Right ventricle myocardium inferior (tissue), 1 donor: ENCODE measurements around the gene GRM5. TPM values are rescaled to one million over a fixed set of nuclear protein-coding genes. Genes with fewer than 3 reads are reported as not detected.
"Not testable (repeated sequence)": the region's sequence is repeated elsewhere in the genome, so short reads cannot be mapped to it uniquely, and the experiment has no call there.

Experiments used
- ATAC-seq: fragments of 200-7000 bp; cut with Tn5 transposase; one replicate; pipeline ENCODE4 v1.9.1; 2020; ENCODE audit warnings: mild to moderate bottlenecking, moderate library complexity
- DNase-seq: peaks from one replicate; pipeline ENCODE4 v3.0.0; 2021; ENCODE audit errors: missing footprints
- intact Hi-C: fragments of 100-400 bp; cut with DNase I; formaldehyde crosslinking; loops from one replicate; pipeline ENCODE4 v1.11.0; 2022
- total RNA-seq: library from RNA; stranded (reverse); fragmentation: NEBNext Ultra II Directional; extraction: Animal tissue kit (Norgen Biotek cat#: 25700); gene quantifications from one replicate; pipeline ENCODE4 v1.2.1, GENCODE V29; 2021
- donor health status: DM: no; HTN: yes; CAD: no; lungs with severe emphysema.

Gene GRM5
- total RNA-seq, 1 donor from 2014 or later, result not detected

DNA sequence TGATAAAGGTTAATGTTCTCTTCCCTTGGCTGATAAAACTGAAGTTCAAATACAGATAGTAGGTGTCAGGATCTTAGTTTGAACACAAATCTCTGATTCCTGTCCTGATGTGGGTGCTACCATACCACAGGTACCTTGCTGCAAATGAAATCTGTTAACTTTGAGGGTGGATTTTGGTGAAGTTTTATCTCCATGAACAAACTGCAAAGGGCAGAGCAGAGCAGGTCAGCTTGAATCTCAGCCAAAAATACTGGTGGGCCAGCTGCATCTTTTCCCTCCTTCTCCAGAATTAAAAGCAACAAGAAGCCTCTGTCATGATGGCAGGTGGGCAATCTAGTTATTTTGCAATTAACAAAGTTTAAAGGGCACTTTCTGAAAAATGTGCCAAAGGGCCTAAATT, 214.2 kb downstream of the GRM5 start:
- DNase-seq, intact Hi-C loops, ATAC-seq: not testable (repeated sequence)

DNA sequence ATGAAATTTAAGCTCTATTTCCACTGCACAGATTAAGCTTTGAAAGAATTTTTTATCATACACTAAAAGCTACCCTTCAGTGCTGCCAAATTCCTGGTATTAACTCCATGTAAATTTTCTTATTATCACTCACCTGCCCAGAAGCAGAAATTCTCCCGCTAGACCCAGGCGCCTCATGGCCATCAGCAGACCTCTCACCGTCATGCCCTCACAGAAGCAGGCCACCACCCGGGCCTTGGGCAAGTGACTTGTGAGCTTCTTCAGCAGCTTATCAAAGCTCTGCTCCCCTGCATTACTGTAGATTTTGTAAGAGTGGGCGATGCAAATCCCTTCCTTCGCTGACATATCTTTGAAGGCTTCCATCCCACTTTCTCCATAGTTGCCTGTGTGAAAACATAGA, 216.0 kb downstream of the GRM5 start:
- intact Hi-C loops, DNase-seq, ATAC-seq: not testable (repeated sequence)

- ATAC-seq (no peak), DNase-seq (no peak)
- intact Hi-C loops, result no loop called here
These were observed 216.4 kb downstream of the GRM5 start for GRCh38 chr11:88849368-88849767.

- DNase-seq, intact Hi-C loops: not testable (repeated sequence)
These were observed 219.5 kb downstream of the GRM5 start for GRCh38 chr11:88846266-88846665.

DNA sequence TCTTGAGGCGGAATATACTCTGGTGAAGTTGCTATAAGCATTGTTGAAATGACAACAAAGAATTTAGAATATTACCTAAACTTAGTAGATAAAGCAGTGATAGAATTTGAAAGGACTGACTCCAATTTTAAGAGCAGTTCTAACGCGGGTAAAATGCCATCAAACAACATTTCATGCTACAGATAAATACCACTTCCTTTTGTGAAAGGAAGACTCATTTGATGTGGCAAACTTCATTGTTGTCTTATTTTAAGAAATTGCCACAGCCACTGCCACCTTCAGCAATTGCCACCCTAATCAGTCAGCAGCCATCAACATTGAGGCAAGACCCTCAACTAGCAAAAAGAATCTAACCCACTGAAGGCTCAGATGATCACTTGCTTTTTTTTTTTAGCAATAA, 220.8 kb downstream of the GRM5 start:
- ATAC-seq, intact Hi-C loops, DNase-seq: not testable (repeated sequence)

More at GRCh38 chr11:88846266-88846665, 219.5 kb downstream of the GRM5 start:
- ATAC-seq, result not testable (repeated sequence)

GRCh38 chr11:88843766-88844426, 221.9 kb downstream of the GRM5 start:
- ATAC-seq, DNase-seq, intact Hi-C loops: not testable (repeated sequence)

DNA sequence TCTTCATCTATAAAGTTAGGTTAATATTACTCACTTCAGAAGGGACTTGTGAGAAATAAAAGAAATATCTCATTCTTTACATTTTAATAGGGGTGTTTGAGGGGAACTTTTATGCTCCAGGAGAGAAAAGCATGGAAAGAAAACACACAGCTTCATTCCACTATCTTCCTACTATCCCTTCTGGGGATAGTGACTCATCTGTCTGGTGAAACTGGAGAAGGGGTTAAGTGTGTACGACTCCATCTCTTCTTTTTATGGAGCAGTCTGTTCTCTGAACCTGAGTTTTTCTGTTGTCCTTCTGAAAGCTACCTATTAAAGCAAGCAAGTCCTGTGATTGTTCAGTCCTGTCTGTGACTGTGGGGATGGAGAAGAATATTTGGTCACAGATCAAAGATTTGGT, 227.6 kb downstream of the GRM5 start:
- ATAC-seq, DNase-seq, intact Hi-C loops: not testable (repeated sequence)

- intact Hi-C loops, ATAC-seq, DNase-seq: not testable (repeated sequence)
These were observed 230.1 kb downstream of the GRM5 start for GRCh38 chr11:88835709-88836108.

DNA sequence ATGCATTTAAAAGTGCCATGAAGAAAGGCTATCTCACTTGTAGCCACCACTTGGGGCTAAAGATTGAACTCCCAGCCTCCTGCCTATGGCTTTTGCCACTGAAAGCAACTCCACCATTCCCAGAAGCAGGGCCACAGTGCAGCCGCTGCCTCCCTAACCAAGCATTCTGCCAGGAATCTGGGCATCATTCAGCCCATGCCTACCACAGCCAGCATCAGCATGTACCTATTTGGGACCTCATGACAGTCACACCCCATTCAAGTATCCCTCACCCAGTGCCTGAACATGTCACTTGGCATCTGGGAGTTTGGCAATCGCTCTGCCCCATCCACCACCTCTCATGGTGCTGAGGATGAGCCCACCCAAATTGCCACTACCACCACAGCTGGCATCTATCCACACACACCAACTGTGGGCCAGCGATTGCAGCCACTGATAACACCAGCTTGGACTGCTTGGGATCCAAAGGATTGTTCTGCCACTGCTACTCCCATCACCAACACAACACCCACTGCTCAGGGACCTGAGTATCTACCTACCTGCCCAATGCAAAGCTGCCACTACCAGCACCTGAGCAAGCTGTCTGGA, 234.4 kb downstream of the GRM5 start:
- intact Hi-C loops, result no loop called here
- no peak for DNase-seq
- no peak for ATAC-seq

GRCh38 chr11:88827018-88827676, 238.6 kb downstream of the GRM5 start:
- ATAC-seq, result no peak
- intact Hi-C loops, result no loop called here

DNA sequence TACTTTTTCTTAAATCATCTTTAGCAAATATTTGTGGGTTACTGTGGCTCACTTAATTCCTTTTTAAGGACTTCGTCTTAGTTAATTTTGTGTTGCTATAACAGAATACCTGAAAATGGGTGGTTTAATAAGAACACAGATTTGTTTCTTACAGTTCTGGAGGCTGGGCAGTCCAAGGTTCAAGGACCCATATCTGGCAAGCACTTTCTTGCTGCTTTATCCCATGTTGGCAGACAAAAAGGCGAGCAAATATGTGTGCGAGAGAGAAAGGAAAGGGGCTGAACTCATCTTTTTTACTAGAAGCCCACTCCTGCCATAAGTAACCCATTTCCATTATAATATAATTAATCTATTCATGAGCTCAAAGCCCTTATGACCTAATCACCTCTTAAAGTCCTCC, 246.2 kb downstream of the GRM5 start:
- ATAC-seq (no peak), DNase-seq (no peak)
- intact Hi-C loops, result no loop called here

More at GRCh38 chr11:88827018-88827676, 238.6 kb downstream of the GRM5 start:
- DNase-seq, result no peak

DNA sequence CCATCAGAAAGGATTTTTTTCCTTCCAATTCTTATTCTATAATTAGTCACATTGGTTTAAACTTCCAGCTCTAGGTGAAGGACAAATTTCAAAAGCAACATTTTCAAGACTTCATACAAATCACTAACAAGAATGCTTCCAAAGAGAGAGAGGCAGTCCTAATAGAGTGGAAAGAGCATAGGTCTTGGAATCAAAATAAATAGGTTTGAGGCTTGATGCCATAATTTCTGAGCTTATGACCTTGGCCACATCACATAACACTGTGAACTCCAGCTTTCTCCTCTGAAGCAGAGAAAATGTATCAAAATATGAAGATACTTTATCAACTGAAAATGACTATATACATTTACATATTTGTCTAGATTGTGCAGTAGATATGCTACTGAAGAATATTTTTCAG, 246.8 kb downstream of the GRM5 start:
- ATAC-seq (no peak), DNase-seq (no peak)
- intact Hi-C loops, result no loop called here

GRCh38 chr11:88815505-88815904, 250.3 kb downstream of the GRM5 start:
- DNase-seq (no peak), ATAC-seq (no peak)
- intact Hi-C loops, result no loop called here

DNA sequence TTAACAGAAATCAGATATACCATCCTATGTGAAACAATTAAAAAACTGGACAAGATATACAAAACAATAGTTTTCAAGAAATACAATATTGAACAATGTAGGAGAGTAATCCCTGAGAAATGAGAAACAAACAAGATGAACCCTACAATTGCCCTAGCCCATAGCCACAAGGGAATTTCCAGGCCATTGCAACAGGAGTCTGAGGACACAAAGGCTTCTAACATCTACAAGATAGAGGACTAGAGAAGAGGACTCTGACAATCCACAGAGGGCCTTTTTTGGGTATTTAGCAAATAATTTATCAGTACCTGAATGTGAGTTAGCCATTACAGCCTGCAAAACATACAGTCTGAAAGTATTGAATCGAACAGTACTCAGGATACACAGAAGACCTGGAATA, 251.7 kb downstream of the GRM5 start:
- DNase-seq, result no peak
- ATAC-seq, result no peak
- intact Hi-C loops, result no loop called here

DNA sequence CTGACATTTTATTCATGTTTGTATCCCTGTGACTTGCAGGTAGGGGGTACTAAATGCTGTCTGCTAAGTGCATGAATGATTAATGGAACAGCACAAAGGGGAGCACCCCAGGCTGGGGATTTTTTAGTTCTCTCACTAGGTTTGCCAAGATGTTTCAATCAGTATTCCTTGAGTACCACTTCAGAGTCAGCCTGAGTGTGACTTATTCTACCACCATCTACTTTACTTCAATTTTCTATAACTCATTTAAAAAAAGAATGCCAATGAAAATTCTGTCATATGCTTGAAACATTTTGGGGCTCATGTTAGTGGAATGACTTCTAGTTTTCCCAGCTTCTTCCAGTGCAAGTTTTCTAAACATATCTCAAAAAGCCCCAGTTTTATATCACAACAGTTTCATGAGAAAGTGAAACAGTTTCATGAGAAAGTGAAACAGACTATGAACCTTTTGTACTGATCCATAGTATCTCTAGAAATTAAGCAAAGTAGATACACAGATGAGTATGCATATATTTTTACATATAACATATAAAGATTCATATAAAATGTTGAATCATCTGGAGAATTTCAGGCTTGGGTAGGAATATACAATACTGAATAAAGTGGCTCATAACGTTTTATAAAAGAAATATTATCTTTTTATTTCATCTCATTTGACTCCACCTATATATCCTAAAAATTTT, 252.4 kb downstream of the GRM5 start:
- no peak for ATAC-seq
- intact Hi-C loops, result no loop called here

DNA sequence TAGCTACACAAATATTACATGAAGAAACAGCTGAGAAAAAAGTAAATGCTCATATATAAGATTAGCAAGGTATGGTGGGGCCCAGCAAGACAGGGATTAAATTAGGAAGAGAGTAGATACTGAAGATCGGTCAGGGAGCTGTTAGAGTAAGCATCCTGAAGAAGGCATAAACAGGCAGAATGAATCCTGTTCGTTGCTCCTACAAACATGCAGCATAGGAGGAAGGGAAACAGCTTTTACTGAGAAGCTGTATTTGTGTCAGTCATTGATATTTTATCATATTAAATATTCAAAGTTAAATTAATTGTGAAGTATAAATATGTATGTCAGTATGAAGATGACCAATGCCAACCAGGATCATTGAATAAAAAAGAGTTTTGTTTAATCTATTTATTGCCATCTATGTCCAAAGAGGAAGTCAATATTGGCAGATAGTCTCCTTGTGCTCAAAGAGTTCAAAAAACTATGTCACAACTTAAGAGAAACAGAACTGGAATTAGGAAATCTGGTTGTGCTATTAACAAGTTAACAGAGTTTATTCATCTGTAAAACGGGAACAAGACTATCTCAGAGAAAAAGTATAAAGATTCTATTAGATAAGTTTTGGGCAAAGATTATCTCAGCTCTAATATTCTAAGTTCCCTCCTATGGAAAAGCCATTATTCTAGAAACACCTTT, 255.2 kb downstream of the GRM5 start:
- ATAC-seq, result no peak
- no peak for DNase-seq
- intact Hi-C loops, result no loop called here

More for the DNA sequence above, 252.4 kb downstream of the GRM5 start:
- no peak for DNase-seq

- DNase-seq, result no peak
- ATAC-seq, result no peak
- intact Hi-C loops, result no loop called here
These were observed 256.7 kb downstream of the GRM5 start for GRCh38 chr11:88809126-88809525.

- no peak for ATAC-seq
- DNase-seq, result no peak
- intact Hi-C loops, result no loop called here
These were observed 258.4 kb downstream of the GRM5 start for GRCh38 chr11:88807349-88807748.

DNA sequence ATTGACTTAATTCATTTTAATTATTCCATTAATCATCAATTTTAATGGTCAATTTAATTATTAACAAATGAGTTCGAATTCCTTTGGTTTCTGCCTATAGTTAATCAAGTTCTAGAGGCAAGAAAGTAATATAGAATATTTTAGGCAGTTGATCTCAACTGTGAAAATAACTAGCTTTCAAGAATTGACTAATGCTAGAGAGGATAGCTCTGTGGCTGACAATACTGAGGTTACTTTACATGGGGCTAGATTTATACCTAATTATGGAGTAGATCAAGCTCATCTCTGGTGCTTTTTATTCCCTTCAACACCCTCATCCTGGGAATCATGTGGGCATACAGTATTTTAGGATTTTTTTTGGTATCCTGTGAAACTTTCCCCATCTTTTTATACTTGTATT, 259.4 kb downstream of the GRM5 start:
- DNase-seq, result no peak

More for the DNA sequence above, 259.4 kb downstream of the GRM5 start:
- no peak for ATAC-seq
- intact Hi-C loops, result no loop called here
